ENCODE data around the gene POLR3K.

- TF ChIP-seq POLR2A (IDR thresholded peaks at IDR 0.05) (no peak), CTCF (IDR thresholded peaks at IDR 0.05) (no peak)
Measured at GRCh38 chr16:57711-58110, 4.3 kb upstream of the POLR3K start.
